Measurements from ENCODE around the gene LRRC37A2.
"Not testable (repeated sequence)": the region's sequence is repeated elsewhere in the genome, so short reads cannot be mapped to it uniquely, and the experiment has no call there.

DNA sequence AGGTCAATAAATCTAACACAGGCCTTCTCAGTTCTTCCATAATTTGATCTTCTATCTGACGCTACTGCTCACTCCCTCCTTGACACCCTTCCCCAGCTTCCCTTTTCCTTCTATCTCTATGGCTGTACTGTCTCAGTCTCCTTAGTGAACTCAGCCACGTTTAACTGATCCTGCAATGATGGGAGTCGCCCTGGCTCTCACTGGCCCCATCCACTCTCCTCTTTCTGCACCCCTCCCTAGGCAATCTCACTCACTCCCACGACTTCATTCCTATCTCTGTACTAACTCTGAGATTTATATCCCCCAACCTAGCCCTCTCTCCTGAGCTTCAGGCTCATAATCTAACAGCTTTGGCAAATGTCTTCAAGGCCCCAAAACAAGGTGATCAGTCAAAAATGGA, 59.5 kb downstream of the LRRC37A2 start:
- not testable (repeated sequence) for TF ChIP-seq POLR2AphosphoS5 (IDR thresholded peaks at IDR 0.05; ENCODE audit: low read depth, low read length)
- TF ChIP-seq, protein P1, sequence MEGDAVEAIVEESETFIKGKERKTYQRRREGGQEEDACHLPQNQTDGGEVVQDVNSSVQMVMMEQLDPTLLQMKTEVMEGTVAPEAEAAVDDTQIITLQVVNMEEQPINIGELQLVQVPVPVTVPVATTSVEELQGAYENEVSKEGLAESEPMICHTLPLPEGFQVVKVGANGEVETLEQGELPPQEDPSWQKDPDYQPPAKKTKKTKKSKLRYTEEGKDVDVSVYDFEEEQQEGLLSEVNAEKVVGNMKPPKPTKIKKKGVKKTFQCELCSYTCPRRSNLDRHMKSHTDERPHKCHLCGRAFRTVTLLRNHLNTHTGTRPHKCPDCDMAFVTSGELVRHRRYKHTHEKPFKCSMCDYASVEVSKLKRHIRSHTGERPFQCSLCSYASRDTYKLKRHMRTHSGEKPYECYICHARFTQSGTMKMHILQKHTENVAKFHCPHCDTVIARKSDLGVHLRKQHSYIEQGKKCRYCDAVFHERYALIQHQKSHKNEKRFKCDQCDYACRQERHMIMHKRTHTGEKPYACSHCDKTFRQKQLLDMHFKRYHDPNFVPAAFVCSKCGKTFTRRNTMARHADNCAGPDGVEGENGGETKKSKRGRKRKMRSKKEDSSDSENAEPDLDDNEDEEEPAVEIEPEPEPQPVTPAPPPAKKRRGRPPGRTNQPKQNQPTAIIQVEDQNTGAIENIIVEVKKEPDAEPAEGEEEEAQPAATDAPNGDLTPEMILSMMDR (IDR thresholded peaks at IDR 0.05): not testable (repeated sequence)
- TF ChIP-seq, protein P2, sequence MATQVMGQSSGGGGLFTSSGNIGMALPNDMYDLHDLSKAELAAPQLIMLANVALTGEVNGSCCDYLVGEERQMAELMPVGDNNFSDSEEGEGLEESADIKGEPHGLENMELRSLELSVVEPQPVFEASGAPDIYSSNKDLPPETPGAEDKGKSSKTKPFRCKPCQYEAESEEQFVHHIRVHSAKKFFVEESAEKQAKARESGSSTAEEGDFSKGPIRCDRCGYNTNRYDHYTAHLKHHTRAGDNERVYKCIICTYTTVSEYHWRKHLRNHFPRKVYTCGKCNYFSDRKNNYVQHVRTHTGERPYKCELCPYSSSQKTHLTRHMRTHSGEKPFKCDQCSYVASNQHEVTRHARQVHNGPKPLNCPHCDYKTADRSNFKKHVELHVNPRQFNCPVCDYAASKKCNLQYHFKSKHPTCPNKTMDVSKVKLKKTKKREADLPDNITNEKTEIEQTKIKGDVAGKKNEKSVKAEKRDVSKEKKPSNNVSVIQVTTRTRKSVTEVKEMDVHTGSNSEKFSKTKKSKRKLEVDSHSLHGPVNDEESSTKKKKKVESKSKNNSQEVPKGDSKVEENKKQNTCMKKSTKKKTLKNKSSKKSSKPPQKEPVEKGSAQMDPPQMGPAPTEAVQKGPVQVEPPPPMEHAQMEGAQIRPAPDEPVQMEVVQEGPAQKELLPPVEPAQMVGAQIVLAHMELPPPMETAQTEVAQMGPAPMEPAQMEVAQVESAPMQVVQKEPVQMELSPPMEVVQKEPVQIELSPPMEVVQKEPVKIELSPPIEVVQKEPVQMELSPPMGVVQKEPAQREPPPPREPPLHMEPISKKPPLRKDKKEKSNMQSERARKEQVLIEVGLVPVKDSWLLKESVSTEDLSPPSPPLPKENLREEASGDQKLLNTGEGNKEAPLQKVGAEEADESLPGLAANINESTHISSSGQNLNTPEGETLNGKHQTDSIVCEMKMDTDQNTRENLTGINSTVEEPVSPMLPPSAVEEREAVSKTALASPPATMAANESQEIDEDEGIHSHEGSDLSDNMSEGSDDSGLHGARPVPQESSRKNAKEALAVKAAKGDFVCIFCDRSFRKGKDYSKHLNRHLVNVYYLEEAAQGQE (IDR thresholded peaks at IDR 0.05; ENCODE audit: insufficient read depth in 1 of 2, low read depth in 2 of 2, low read length in 1 of 2): not testable (repeated sequence)
